NCI-H1436 (cell line): Measurements from ENCODE around the gene CDCP1.
"Not testable (repeated sequence)": the region's sequence is repeated elsewhere in the genome, so short reads cannot be mapped to it uniquely, and the experiment has no call there.

Experiments
- DNase-seq: peaks from one replicate; lab custom pipeline; 2025; lab: John Stamatoyannopoulos, UW

The CDCP1 gene

DNA sequence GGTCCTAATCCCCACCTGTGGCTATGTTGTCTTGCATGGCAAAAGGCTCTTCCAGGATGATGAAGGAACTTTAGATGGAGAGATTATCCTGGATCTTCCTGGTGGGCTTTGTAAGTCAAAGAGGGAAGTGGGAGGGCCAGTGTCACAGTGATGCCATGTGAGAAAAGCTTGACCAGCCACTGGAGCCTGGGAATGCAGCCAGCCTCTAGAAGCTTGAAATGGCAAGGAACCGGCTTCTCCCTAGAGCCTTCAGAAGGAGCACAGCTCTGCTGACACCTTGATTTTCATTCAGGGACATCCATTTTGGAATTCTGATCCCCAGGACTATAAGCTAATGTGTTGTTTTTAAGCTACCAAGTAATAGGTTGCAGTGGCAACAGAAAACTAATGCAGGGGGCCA, 61.8 kb downstream of the CDCP1 start:
- DNase-seq: no peak

DNA sequence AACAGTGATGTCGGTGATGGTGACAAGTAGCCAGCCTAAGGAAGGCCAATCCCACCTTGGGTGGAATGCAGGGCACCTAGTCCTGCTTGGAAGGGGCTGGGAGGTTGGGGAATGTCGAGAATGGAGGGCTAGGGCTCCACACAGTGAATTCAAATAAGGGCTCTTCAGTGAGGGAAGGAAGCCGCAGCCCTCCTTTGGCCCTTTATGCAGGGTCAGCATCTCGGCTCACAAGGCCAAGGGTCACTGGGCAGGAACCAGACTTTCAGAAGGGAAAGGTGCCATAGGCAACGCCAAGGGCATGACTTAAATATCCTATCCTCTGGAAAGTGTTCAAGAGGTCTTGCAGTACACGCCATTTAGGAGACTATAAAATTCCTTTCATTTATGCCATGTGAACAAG, 63.2 kb downstream of the CDCP1 start:
- no peak for DNase-seq

DNA sequence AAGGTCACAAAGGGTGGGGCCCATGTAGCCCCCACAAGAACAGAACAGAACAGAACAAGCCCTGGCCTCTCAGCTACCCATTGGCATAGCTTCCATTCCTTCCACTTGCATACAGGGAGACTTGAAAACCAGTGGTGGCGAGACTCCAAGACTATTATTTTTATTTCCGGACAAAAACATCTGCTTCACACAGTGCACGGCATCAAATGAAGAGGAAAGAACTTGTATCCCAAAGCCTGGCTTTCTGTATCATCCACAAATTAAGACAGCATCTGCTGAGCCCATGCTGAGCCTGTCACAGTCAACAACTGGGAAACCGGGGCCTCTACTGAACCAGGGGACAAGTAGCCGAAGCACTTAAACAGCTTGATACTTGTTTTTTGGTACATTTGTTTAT, 64.0 kb downstream of the CDCP1 start:
- DNase-seq: no peak

DNA sequence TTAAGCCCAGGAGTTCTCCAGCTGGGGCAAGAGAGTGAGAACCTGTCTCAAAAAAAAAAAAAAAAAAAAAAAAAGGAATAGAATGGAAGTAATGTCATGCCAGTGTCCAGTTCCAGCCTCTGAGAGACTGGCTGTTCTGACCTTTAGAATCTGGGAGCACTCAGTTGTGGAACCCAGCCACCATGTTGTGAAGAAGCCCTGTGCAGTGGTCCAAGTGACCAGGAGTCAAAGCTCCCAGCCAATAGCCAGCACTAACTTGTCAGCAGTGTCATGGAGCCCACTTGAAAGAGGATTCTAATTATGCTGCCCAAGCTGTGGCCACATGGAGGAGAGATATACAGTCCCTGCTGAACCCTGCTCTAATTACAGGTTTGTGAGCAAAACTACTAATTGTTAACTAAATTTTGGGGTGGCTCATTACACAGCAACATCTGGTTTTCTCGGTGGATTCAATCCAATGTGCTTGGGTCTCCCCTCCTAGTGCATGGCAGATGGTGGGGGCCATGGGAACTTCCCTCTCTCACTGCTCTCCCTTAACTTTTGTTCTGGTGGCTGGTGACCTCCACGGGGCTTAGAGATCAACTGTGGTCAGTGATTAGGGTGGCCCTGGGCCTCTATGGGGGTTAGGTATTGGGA, 64.6 kb downstream of the CDCP1 start:
- no peak for DNase-seq

DNA sequence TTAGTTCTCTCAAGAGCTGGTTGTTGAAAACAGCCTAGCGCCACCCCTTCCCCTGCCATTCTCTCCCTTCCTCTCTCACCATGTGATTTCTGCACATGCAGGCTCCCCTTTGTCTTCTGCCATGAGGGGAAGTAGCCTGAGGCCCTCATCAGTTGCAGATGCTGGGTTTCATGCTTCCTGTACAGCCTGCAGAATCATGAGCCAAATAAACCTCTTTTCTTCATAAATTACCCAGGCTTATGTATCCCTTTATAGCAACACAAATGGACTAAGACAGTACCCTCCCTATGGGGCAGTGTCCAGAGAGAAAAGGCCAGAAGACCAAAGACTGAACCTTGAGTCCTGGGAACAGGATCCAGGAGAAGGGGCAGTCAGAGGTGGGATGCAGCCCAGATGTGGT, 65.4 kb downstream of the CDCP1 start:
- no peak for DNase-seq

DNA sequence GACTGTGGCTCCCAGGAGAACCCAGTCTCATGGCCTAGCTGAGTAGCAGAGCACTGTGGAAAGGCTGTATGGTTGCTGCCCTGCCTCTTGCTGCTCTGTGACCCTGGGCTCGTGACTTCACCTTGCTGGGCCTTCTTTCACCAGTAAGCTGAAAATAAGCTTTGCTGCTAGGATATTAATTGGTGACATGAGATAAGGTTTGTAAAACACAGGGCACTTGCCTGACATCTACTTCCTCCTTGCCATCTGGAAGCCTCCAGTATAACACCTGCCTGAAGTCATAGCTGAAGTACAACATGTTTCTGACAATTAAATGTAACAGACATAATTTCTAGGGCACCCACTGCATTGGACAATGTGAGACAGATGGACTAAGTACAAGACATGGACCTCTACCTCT, 66.5 kb downstream of the CDCP1 start:
- no peak for DNase-seq

DNA sequence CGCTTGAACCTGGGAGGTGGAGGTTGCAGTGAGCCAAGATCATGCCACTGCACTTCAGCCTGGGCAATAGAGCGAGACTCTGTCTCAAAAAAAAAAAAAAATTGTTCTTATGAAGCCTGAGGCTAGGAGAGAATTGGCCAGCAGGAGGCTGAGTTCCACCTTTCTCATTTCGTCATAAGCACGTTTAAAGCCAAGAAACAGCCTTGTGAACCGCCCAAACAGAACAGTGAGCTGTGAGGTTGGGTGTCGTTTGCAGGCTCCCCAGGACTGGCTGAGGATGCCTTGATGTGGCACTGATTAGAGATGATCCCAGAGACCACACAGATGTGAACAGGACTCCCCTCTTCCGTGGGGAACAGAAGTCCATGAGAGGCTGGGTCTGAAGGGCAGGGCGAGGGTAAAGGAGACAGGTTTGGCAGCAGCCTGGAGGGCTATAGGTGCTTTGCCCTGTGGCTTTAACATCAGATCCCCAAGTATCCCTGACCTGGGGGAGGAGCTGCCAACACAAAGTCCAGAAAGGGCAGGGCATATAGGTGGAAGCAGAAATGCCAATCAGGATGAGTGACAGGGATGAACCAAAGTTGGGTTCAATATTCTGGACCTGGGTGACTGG, 67.2 kb downstream of the CDCP1 start:
- DNase-seq: no peak

DNA sequence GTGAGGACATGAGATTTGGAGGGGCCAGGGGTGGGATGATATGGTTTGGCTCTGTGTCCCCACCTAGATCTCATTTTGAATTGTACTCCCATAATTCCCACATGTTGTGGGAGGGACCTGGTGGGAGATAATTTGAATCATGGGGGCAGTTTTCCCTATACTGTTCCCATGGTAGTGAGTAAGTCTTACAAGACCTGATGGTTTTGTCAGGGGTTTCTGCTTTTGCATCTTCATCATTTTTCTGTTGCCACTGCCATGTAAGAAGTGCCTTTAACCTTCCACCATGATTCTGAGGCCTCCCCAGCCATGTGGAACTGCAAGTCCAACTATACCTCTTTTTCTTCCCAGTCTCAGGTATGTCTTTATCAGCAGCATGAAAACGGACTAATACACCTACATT, 67.9 kb downstream of the CDCP1 start:
- DNase-seq: not testable (repeated sequence)

DNA sequence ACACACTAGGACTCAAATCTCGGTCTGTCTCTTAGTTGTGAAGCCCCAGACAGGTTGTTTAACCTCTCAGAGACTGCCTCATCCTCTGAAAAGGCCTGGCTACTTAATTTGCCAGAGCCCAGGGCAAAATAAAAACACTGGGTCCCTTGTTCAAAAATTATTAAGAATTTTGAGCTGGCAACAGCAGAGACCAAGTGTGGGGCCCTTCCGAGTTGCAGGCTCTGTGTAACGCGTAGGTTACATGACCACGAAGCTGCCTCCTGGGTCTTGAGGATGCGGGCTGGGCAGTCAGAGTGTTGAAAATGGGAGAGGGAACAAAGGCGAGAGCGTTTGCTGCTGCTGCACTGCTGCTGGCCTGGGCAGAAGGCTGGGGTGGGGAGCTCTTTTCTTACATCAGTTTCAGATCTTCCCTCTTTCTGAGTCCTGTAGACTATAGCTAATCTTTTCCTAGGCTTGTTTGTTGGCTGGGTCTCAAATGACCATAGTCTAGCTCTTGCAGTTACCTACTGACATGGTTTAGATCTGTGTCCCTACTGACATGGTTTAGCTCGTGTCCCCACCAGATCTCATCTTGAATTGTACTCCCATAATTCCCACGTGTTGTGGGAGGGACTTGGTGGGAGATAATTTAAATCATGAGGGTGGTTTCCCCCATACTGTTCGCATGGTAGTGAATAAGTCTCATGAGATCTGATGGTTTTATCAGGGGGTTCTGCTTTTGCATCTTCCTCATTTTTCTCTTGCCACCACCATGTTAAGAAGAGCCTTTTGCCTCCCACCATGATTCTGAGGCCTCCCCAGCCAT, 70.2 kb downstream of the CDCP1 start:
- no peak for DNase-seq

DNA sequence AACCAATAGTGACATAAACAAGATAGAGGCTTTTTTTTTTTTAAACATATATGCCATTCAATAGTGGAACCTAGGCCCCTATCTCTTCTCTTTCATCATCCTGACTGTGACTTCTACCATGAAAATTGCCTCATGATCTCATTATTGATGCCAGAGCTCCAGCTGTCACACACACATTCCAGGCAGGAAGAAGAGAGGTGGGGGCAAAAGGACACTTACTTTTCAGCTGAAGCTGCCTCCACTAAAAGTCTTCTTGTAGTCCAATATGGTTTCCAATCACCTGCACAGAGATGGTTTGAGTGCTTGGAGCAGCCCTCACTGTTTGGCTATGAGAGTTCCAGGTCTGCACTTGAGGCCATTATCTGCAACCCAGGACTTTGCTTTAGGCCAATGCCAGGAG, 75.1 kb downstream of the CDCP1 start:
- DNase-seq: no peak

DNA sequence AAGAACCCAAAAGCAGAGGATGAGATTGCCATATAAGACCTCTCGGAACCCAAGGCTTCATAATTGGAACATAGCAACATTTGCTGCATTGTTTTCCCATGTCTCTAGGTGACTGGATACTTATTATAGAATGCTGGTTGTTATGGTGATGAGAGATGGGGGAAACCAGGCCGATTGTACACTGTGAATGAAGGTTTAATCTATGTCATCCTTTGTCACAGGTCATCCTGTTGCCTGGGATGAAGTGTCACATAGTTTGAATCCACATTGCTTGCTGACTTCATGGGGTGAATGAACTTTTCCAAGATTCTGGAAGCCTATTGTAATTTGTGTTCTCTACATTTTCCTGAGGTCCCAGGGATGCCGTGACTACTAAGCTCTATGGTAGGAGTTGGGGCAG, 78.2 kb downstream of the CDCP1 start:
- DNase-seq: no peak

DNA sequence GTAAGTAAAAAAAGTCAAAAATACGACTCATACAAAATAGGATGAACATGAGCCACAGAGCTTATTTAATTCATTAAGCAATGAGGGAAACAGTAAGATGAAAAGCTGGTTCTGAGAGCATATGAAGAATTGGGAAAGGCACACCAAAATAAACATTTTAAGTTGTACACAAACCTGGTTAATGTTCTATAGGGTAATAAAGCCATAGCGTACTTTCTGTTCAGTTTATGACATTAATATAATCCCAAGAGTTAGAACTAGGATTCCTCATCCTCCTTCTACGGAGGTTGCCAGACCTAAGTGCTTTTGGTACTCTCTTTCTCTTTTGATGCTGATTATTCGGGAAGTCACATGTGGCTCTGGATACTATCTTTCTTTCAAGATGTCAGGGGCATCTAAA, 78.7 kb downstream of the CDCP1 start:
- no peak for DNase-seq

DNA sequence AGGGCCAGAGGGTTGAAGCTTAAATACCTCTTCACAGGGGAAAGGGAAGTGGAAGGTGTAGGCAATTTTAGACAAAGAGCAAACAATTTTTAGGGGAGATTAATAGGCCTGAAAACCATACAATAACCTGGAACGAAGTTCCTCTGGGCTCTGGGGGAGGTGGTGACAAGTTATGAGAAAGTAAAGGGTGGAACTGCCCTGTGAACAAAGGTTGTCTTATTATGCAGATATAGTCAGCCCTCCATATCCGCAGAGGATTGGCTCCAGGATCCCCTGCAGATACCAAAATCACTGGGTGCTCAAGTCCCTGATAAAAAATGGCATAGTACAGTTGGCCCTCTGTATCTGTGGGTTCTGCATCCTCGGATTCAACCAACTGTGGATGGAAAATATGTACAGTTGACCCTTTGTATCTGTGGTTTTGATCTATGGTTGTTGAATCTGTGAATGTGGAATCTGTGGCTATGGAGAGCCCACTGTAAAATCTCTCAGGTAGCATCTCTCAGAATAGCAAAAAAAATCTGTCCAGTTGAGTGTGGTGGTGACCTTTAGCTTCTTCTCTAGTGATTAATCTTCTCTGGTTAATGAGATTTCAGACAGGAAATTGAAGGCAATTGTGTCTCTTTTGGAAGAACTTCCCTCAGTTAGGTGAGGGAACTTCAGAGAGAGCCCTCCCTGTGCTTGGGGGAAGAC, 79.9 kb downstream of the CDCP1 start:
- no peak for DNase-seq

DNA sequence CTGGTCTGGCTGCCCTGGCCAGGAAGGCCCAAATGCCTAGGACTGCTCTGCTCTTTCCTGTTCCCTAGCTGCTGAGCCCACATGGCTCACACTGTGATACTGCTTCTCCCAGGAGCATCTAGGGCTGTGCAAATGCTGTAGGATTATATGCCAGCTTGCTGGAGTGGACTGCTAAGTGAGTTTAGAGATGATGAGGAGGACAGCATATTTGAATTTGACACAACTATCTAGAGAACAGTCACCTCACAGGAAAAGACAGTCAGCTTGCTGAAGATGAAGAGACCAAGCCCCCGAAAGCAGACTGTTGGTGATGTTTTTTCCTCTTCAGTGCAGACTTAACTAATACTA, 80.8 kb downstream of the CDCP1 start:
- DNase-seq: no peak

DNA sequence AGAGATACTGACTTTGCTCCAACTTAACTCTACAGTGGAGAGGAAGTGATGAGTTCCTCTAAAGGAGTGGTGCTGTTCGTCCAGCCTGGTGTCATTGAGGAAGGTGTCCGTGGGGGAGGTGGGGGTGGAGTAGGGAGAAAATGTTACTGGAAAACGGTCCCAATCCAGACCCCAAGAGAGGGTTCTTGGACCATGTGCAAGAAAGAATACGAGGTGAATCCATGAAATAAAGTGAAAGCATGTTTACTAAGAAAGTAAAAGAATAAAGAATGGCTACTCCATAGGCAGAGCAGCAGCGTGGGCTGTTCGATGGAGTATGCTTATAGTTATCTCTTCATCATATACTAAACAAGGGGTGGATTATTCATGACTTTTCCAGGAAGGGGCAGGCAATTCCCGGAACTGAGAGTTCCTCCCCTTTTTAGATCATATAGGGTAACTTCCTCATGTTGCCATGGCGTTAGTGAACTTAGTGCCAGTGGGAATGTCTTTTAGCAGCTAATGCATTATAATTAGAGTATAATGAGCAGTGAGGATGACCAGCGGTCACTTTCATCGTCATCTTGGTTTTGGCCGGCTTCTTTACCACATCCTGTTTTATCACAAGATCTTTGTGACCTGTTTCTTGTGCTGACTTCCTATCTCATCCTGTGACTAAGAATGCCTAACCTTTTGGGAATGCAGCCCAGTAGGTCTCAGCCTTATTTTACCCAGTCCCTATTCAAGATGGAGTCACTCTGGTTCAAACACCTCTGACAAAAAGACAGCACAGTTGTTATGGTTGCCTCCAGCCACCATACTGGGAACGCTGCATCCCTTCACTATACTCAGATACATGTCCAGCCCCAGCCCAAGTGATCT, 81.4 kb downstream of the CDCP1 start:
- DNase-seq: no peak

DNA sequence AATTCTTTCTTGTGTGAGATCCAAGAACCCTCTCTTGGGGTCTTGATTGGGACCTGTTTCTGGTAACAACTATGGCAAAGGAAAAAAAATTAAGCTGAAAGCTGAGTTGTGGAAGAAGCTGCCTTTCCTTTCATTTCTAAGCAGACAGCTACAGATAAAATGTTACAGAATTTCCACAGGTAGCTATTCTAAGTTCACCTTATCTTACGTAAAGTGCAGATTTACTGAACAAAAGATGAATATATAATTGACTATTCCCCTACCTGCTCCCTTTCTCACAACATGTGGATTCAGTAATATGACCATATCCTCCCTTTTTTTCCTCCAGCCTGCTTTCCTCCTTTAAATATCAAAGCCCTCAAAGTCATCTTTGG, 83.5 kb downstream of the CDCP1 start:
- DNase-seq: no peak

DNA sequence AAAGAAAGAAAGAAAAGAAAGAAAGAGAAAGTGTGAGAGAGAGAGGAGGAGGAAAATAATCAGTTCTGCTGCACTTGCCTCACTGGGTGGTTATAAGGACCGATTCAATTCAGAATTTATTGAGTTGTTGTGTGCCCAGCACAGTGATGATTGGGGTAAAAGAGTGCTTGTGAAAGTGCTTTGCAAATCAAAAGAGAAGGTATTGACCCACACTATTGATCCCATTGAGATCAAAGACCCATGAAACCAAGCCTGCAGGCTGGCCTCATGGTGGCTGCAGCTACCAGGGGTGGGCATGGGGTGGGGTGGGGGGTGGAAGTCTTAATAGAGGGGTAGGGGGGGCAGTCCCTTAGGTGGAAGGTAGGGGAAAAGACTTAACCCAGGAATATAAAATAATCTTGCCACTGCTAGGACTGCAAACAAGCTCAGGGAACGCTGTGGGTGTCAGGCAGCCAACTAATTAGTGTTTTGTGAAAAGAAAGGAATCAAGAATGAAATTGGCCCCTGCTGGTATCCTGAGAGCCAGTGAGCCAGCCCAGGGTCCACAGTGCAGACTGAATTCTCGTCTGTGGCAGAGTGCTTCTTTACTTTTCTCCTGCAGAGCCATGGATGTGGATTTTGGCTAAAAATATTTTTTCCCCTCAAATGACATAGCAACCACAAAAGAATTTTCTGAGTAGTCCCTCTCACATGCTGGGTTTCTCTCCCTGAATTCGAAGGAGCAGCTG, 85.8 kb downstream of the CDCP1 start:
- no peak for DNase-seq

DNA sequence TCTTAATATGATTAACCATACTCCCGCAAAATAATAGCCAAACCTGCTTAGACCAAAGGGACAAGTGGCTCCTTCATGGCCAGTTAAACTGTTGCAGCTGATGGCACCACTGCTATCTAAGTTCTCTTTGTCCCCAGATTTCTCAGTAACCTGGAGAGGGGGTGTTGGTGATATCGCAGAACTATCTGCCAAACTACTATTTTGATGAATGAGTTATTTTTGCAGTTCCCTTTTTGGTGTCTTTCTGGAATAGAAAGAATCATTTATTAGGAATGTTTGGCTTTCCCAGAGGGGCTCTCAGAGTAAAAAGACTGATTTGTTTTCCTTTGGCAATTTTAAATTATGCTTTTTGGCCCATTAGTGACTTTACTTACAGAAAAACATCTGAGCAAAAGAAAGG, 87.0 kb downstream of the CDCP1 start:
- no peak for DNase-seq

DNA sequence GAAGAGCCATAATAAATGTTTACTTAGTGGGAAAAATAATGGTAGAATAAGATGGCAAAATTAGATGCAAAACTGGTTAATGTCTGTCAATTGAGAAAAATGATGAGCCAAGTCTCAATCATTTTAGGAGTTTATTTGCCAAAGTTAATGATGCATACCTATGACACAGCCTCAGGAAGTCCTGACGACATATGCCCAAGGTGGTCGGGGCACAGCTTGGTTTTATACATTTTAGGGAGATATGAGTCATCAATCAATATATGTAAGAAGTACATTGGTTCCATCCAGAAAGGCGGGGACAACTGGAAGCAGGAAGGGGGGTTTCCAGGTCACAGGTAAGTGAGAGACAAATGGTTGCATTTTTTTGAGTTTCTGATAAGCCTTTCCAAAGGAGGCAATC, 88.6 kb downstream of the CDCP1 start:
- DNase-seq: no peak

DNA sequence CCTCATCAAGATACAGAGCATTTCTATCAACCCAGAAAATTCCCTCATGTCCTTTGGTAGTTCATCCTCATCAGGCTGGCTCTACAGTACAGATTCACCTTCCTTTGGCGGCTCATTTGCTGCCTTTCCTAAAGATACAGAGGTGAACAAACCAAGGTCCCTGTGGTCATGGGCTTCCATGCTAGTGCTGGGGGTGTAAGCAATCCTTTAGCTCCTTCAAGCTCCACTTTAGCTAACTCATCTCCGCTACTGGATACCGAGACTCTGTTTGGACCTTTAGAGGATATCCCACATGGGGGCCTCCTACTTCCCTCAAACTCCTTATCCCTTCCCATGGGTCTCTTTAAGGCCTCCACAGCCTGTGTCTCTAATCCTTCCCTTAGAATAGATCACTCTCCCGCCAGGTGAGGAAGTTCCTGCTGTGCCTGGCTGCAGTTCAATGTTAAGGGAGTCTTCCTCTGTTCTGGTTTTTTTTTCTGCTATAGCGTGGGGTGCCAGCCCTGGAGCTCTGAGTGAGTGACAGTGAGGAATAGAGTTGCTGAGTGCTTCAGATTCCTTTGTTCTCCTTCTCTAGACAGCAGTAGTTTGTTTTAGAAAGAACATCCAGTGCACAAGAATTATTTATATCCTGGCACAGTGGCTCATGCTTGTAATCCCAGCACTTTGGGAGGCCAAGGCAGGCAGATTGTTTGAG, 89.4 kb downstream of the CDCP1 start:
- no peak for DNase-seq
